Measurements from ENCODE around the gene SOS1.

DNA sequence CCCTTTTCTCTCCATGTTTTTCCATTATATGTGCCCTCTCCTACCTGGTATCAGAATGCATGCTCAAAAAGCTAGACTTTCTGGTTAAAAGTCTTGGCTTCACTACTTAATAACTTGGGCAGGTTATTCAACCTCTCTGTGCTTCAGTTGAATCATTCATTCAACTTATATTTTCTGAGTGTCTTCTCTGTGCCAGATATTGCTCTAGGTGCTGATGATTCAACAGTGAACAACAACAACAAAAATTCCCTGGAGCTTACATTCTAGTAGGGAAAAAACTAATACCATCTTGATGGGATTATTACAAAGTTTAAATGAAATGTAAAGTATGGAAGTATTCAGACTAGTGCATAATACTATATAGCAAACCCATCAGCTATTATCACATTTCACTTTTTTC, 55.2 kb downstream of the SOS1 start:
- TF ChIP-seq ZNF572 (CRISPR knock-in tag; IDR thresholded peaks at IDR 0.05) (no peak), CENPT (CRISPR knock-in tag; IDR thresholded peaks at IDR 0.05; ENCODE audit: low read depth) (no peak), POLR2A (IDR thresholded peaks at IDR 0.05; ENCODE audit: insufficient read depth in 1 of 2, low read depth in 2 of 2, low read length in 2 of 2) (no peak), SMAD1 (CRISPR knock-in tag; IDR thresholded peaks at IDR 0.05; ENCODE audit: borderline replicate concordance, low read depth) (no peak), ZNF24 (IDR thresholded peaks at IDR 0.05) (no peak), ZNF816 (CRISPR knock-in tag; IDR thresholded peaks at IDR 0.05; ENCODE audit: borderline replicate concordance) (no peak), STAT5B (CRISPR knock-in tag; IDR thresholded peaks at IDR 0.05) (no peak)
- TF ChIP-seq, protein P1, sequence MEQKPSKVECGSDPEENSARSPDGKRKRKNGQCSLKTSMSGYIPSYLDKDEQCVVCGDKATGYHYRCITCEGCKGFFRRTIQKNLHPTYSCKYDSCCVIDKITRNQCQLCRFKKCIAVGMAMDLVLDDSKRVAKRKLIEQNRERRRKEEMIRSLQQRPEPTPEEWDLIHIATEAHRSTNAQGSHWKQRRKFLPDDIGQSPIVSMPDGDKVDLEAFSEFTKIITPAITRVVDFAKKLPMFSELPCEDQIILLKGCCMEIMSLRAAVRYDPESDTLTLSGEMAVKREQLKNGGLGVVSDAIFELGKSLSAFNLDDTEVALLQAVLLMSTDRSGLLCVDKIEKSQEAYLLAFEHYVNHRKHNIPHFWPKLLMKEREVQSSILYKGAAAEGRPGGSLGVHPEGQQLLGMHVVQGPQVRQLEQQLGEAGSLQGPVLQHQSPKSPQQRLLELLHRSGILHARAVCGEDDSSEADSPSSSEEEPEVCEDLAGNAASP (CRISPR knock-in tag; IDR thresholded peaks at IDR 0.05; ENCODE audit: borderline replicate concordance) = no peak
- TF ChIP-seq, protein P2, sequence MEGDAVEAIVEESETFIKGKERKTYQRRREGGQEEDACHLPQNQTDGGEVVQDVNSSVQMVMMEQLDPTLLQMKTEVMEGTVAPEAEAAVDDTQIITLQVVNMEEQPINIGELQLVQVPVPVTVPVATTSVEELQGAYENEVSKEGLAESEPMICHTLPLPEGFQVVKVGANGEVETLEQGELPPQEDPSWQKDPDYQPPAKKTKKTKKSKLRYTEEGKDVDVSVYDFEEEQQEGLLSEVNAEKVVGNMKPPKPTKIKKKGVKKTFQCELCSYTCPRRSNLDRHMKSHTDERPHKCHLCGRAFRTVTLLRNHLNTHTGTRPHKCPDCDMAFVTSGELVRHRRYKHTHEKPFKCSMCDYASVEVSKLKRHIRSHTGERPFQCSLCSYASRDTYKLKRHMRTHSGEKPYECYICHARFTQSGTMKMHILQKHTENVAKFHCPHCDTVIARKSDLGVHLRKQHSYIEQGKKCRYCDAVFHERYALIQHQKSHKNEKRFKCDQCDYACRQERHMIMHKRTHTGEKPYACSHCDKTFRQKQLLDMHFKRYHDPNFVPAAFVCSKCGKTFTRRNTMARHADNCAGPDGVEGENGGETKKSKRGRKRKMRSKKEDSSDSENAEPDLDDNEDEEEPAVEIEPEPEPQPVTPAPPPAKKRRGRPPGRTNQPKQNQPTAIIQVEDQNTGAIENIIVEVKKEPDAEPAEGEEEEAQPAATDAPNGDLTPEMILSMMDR (CRISPR knock-in tag; IDR thresholded peaks at IDR 0.05) = no peak
- TF ChIP-seq, protein P3, sequence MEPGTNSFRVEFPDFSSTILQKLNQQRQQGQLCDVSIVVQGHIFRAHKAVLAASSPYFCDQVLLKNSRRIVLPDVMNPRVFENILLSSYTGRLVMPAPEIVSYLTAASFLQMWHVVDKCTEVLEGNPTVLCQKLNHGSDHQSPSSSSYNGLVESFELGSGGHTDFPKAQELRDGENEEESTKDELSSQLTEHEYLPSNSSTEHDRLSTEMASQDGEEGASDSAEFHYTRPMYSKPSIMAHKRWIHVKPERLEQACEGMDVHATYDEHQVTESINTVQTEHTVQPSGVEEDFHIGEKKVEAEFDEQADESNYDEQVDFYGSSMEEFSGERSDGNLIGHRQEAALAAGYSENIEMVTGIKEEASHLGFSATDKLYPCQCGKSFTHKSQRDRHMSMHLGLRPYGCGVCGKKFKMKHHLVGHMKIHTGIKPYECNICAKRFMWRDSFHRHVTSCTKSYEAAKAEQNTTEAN (CRISPR knock-in tag; conservative IDR thresholded peaks at IDR 0.05) = no peak
- TF ChIP-seq, protein P4, sequence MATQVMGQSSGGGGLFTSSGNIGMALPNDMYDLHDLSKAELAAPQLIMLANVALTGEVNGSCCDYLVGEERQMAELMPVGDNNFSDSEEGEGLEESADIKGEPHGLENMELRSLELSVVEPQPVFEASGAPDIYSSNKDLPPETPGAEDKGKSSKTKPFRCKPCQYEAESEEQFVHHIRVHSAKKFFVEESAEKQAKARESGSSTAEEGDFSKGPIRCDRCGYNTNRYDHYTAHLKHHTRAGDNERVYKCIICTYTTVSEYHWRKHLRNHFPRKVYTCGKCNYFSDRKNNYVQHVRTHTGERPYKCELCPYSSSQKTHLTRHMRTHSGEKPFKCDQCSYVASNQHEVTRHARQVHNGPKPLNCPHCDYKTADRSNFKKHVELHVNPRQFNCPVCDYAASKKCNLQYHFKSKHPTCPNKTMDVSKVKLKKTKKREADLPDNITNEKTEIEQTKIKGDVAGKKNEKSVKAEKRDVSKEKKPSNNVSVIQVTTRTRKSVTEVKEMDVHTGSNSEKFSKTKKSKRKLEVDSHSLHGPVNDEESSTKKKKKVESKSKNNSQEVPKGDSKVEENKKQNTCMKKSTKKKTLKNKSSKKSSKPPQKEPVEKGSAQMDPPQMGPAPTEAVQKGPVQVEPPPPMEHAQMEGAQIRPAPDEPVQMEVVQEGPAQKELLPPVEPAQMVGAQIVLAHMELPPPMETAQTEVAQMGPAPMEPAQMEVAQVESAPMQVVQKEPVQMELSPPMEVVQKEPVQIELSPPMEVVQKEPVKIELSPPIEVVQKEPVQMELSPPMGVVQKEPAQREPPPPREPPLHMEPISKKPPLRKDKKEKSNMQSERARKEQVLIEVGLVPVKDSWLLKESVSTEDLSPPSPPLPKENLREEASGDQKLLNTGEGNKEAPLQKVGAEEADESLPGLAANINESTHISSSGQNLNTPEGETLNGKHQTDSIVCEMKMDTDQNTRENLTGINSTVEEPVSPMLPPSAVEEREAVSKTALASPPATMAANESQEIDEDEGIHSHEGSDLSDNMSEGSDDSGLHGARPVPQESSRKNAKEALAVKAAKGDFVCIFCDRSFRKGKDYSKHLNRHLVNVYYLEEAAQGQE (IDR thresholded peaks at IDR 0.05; ENCODE audit: borderline replicate concordance in 1 of 2, low read depth in 1 of 2, low read length in 2 of 2) = no peak

Data from HepG2 (cell line).